GM18517 (cell line): ENCODE measurements around the gene CLIP3.
"Not testable (repeated sequence)": the region's sequence is repeated elsewhere in the genome, so short reads cannot be mapped to it uniquely, and the experiment has no call there.

ENCODE experiments used
- ATAC-seq: cut with Tn5 transposase; IDR thresholded peaks from one replicate; pipeline ENCODE4 v1.9.1; 2021; ENCODE audit warnings: mild to moderate bottlenecking, moderate library complexity; ENCODE audit not compliant: unreplicated experiment

Gene CLIP3

GRCh38 chr19:36047835-36048234 lies 15.2 kb upstream of the CLIP3 start:
- no peak for ATAC-seq

- no peak for ATAC-seq
Observed at GRCh38 chr19:36046443-36047050, 13.9 kb upstream of the CLIP3 start.

GRCh38 chr19:36043952-36044351 lies 11.3 kb upstream of the CLIP3 start:
- no peak for ATAC-seq

GRCh38 chr19:36041831-36042230 lies 9.2 kb upstream of the CLIP3 start:
- ATAC-seq, result no peak

GRCh38 chr19:36041092-36041491 lies 8.4 kb upstream of the CLIP3 start:
- not testable (repeated sequence) for ATAC-seq

GRCh38 chr19:36040495-36040894 lies 7.8 kb upstream of the CLIP3 start:
- ATAC-seq, result no peak

GRCh38 chr19:36031308-36031707 lies 1.4 kb downstream of the CLIP3 start:
- no peak for ATAC-seq

- no peak for ATAC-seq
Observed at GRCh38 chr19:36030264-36031148, 2.2 kb downstream of the CLIP3 start.

- ATAC-seq, result no peak
Observed at GRCh38 chr19:36028313-36029041, 4.2 kb downstream of the CLIP3 start.

- ATAC-seq, result no peak
Observed at GRCh38 chr19:36027696-36028095, 5.0 kb downstream of the CLIP3 start.

- ATAC-seq, result no peak
Observed at GRCh38 chr19:36026091-36026876, 6.4 kb downstream of the CLIP3 start.

GRCh38 chr19:36025541-36025940 lies 7.1 kb downstream of the CLIP3 start:
- ATAC-seq, result no peak

GRCh38 chr19:36023432-36023831 lies 9.2 kb downstream of the CLIP3 start:
- no peak for ATAC-seq

GRCh38 chr19:36019061-36019670 lies 13.5 kb downstream of the CLIP3 start:
- ATAC-seq, result no peak

GRCh38 chr19:36014012-36014924 lies 18.4 kb downstream of the CLIP3 start, which contains the start of gene ALKBH6:
ALKBH6 (minus strand) TSS chr19:36014213; CDS start chr19:36013397, 816 bp downstream.
- ATAC-seq, result peak; percentile 93

GRCh38 chr19:36013280-36014011 lies 19.2 kb downstream of the CLIP3 start:
- no peak for ATAC-seq

- ATAC-seq, result no peak
Observed at GRCh38 chr19:36010402-36010801, 22.3 kb downstream of the CLIP3 start.

GRCh38 chr19:36009633-36010379 lies 22.9 kb downstream of the CLIP3 start:
- ATAC-seq, result no peak
